Suprapubic skin (tissue), 4 donors: ENCODE data around the gene MAP3K8. TPM values are rescaled to one million over a fixed set of nuclear protein-coding genes. Genes with fewer than 3 reads are reported as not detected.

Experiments used
- DNase-seq, 2 donors: peaks; one replicate each; pipeline ENCODE4 v3.0.0-alpha.2; 2019; ENCODE audit warnings: low spot score in 2 of 2
- H3K27ac ChIP-seq: fragments of 200-600 bp; sonication (generic); one replicate; pipeline ENCODE4 v1.5.1; 2019
- H3K27me3 ChIP-seq: fragments of 200-600 bp; sonication (generic); one replicate; pipeline ENCODE4 v1.5.1; 2019
- H3K36me3 ChIP-seq: fragments of 200-600 bp; sonication (generic); one replicate; pipeline ENCODE4 v1.5.1; 2019
- H3K4me1 ChIP-seq: fragments of 200-600 bp; sonication (generic); one replicate; pipeline ENCODE4 v1.5.1; 2019
- H3K4me3 ChIP-seq: fragments of 200-600 bp; sonication (generic); one replicate; pipeline ENCODE4 v1.5.1; 2019; ENCODE audit warnings: mild to moderate bottlenecking
- H3K9me3 ChIP-seq: fragments of 200-600 bp; sonication (generic); one replicate; pipeline ENCODE4 v1.5.1; 2019
- EP300 ChIP-seq: sonication (generic); formaldehyde crosslinking; IDR thresholded peaks from one replicate; pipeline ENCODE4 v1.6.1; 2017; ENCODE audit warnings: antibody characterized with exemption
- POLR2A ChIP-seq, 2 donors: fragments of 450-650 bp; IDR thresholded peaks; one replicate each; pipeline ENCODE4 v1.6.1; 2017; ENCODE audit warnings: antibody characterized with exemption in 2 of 2, mild to moderate bottlenecking in 2 of 2, moderate library complexity in 2 of 2
- POLR2AphosphoS5 ChIP-seq, 3 donors: sonication (generic); formaldehyde crosslinking; IDR thresholded peaks; one replicate each; pipeline ENCODE4 v1.6.1; 2017; ENCODE audit warnings: antibody characterized with exemption in 3 of 3
- WGBS: methylation state at CpG from one replicate; pipeline ENCODE4 v1.1.5; 2018; 5-methylcytosine and 5-hydroxymethylcytosine counted together
- total RNA-seq, 4 donors: library from RNA; depleted of rRNA; stranded (reverse); fragments of >200 nt; gene quantifications; one replicate each; pipeline ENCODE4 v1.1.0, GENCODE V29; 2016
- TF ChIP-seq, protein P1 (sequence below), 2 donors: fragments of 200-600 bp in 1 of 2; fragments of 450-650 bp in 1 of 2; sonication (generic) in 1 of 2; IDR thresholded peaks; one replicate each; pipeline ENCODE4 v1.5.1; 2016 to 2019; ENCODE audit warnings: antibody characterized with exemption in 2 of 2, mild to moderate bottlenecking in 1 of 2, moderate library complexity in 1 of 2

The MAP3K8 gene
- total RNA-seq, 4 donors from 2014 or later: 21.9 to 56.4 (median 54.2) TPM

GRCh38 chr10:30460121-30460520 lies 26.1 kb downstream of the MAP3K8 start:
- Histone ChIP-seq H3K9me3 (no peaks in the 10 kb centered on the region), H3K4me1 (peaks cover 30% of the 10 kb centered on the region), H3K27ac (no peak overlapping the region), H3K4me3 (no peak overlapping the region), H3K27me3 (no peaks in the 10 kb centered on the region), H3K36me3 (peaks cover 54% of the 10 kb centered on the region)
- 93% methylated on average over 3 of the region's 3 CpGs for WGBS
- no peak for DNase-seq
- TF ChIP-seq, protein P1, sequence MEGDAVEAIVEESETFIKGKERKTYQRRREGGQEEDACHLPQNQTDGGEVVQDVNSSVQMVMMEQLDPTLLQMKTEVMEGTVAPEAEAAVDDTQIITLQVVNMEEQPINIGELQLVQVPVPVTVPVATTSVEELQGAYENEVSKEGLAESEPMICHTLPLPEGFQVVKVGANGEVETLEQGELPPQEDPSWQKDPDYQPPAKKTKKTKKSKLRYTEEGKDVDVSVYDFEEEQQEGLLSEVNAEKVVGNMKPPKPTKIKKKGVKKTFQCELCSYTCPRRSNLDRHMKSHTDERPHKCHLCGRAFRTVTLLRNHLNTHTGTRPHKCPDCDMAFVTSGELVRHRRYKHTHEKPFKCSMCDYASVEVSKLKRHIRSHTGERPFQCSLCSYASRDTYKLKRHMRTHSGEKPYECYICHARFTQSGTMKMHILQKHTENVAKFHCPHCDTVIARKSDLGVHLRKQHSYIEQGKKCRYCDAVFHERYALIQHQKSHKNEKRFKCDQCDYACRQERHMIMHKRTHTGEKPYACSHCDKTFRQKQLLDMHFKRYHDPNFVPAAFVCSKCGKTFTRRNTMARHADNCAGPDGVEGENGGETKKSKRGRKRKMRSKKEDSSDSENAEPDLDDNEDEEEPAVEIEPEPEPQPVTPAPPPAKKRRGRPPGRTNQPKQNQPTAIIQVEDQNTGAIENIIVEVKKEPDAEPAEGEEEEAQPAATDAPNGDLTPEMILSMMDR (IDR thresholded peaks at IDR 0.05): no peak
- TF ChIP-seq POLR2A (IDR thresholded peaks at IDR 0.05): no peak
- TF ChIP-seq EP300: no peak
- no peak for TF ChIP-seq POLR2AphosphoS5 (IDR thresholded peaks at IDR 0.05)

GRCh38 chr10:30462513-30462912 lies 28.5 kb downstream of the MAP3K8 start:
- H3K36me3 ChIP-seq: peaks cover 52% of the 10 kb centered on the region
- no peaks in the 10 kb centered on the region for H3K9me3 ChIP-seq
- no peak overlapping the region for H3K4me3 ChIP-seq
- TF ChIP-seq EP300 (no peak), POLR2AphosphoS5 (IDR thresholded peaks at IDR 0.05) (no peak), POLR2A (IDR thresholded peaks at IDR 0.05) (no peak)
- TF ChIP-seq, protein P1 (IDR thresholded peaks at IDR 0.05): no peak
- no peak for DNase-seq
- no peaks in the 10 kb centered on the region for H3K27me3 ChIP-seq
- 67% methylated on average over 4 of the region's 4 CpGs for WGBS
- H3K4me1 ChIP-seq: peaks cover 9% of the 10 kb centered on the region
- H3K27ac ChIP-seq: no peak overlapping the region

DNA sequence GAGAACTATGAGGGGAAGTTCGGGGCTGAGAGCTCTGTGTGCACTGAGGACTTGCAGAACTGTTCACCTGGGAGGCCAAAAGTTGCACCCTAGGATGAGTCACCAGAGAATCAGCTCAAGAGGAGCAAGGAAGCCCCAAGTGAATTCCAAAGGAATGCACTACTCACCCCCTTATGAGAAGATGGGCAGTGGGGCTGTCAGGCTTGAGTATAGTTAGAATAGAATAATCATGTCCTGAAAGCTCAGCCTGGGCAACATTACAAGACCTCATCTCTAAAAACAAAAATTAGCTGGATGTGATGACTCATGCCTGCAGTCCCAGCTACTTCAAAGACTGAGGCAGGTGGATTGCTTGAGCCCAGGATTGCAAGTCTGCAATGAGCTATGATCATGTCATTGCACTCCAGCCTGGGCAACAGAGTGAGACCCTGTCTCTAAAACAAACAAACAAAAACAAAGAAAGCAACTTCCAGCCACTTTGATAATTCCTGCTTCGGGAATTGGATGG lies 30.0 kb downstream of the MAP3K8 start:
- 74% methylated on average over 2 of the region's 2 CpGs for WGBS
- Histone ChIP-seq H3K36me3 (peaks cover 38% of the 10 kb centered on the region), H3K4me1 (no peaks in the 10 kb centered on the region), H3K27ac (no peak overlapping the region), H3K27me3 (no peaks in the 10 kb centered on the region), H3K4me3 (no peak overlapping the region), H3K9me3 (no peaks in the 10 kb centered on the region)
- TF ChIP-seq POLR2AphosphoS5 (IDR thresholded peaks at IDR 0.05): no peak
- DNase-seq: no peak

DNA sequence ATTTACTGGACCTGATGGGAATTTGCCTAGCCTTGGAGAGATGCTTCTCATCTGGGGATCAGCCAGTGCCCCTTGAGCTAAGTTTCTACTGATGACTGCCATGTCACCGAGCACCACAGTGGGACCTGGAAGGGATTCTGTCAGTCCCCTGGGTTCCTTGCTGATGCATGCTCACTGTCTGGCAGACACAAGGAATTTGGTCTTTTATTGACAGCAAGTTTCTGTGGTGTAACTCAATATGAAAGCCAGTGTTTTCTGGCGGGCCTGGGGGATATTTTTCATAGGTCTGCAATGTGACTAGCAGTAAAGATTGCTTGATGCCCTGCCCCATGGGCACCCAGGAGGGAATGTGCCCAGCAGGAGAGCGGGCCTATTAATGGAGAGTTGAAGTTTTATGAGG lies 30.7 kb downstream of the MAP3K8 start:
- Histone ChIP-seq H3K4me1 (no peaks in the 10 kb centered on the region), H3K4me3 (no peak overlapping the region), H3K9me3 (no peaks in the 10 kb centered on the region), H3K27me3 (no peaks in the 10 kb centered on the region), H3K36me3 (peaks cover 31% of the 10 kb centered on the region), H3K27ac (no peak overlapping the region)
- WGBS: 84% methylated on average over 3 of the region's 3 CpGs
- TF ChIP-seq EP300: no peak
- TF ChIP-seq, protein P1 (IDR thresholded peaks at IDR 0.05): no peak
- no peak for TF ChIP-seq POLR2AphosphoS5 (IDR thresholded peaks at IDR 0.05)
- TF ChIP-seq POLR2A (IDR thresholded peaks at IDR 0.05): no peak
- DNase-seq: no peak

- TF ChIP-seq POLR2A (IDR thresholded peaks at IDR 0.05) (no peak), POLR2AphosphoS5 (IDR thresholded peaks at IDR 0.05) (no peak), EP300 (no peak)
- TF ChIP-seq, protein P1 (IDR thresholded peaks at IDR 0.05): no peak
These were observed 32.5 kb downstream of the MAP3K8 start for GRCh38 chr10:30466445-30466844.

More at GRCh38 chr10:30466445-30466844, 32.5 kb downstream of the MAP3K8 start:
- peaks cover 13% of the 10 kb centered on the region for H3K36me3 ChIP-seq
- no peak overlapping the region for H3K27ac ChIP-seq
- no peaks in the 10 kb centered on the region for H3K4me1 ChIP-seq
- H3K4me3 ChIP-seq: no peak overlapping the region
- WGBS: 79% methylated on average over 7 of the region's 7 CpGs
- no peaks in the 10 kb centered on the region for H3K9me3 ChIP-seq
- no peaks in the 10 kb centered on the region for H3K27me3 ChIP-seq
- no peak for DNase-seq
